Loucy (cell line): ENCODE results near the gene PTPRS.
"Not testable (repeated sequence)": the region's sequence is repeated elsewhere in the genome, so short reads cannot be mapped to it uniquely, and the experiment has no call there.

Experiments used
- CTCF ChIP-seq: fragments of 200-600 bp; sonication (generic); conservative IDR thresholded peaks from 2 replicates; pipeline ENCODE4 v1.5.1; 2014; ENCODE audit warnings: mild to moderate bottlenecking, antibody characterized with exemption, low read length
- EZH2phosphoT487 ChIP-seq: fragments of 200-600 bp; IDR thresholded peaks from 2 replicates; pipeline ENCODE4 v1.6.1; 2018; ENCODE audit warnings: antibody characterized with exemption, mild to moderate bottlenecking, moderate library complexity, borderline replicate concordance

GRCh38 chr19:5361839-5362238, 21.2 kb upstream of the PTPRS start:
- not testable (repeated sequence) for TF ChIP-seq CTCF, EZH2phosphoT487
